HG03196 (cell line): Measurements from ENCODE around the gene MOCS3.
A peak's percentile ranks its signal among the peaks of the same experiment; 100 is the strongest.

Experiments used
- ATAC-seq: cut with Tn5 transposase; IDR thresholded peaks from one replicate; pipeline ENCODE4 v1.9.1; 2021; ENCODE audit not compliant: unreplicated experiment

MOCS3 gene, protein sequence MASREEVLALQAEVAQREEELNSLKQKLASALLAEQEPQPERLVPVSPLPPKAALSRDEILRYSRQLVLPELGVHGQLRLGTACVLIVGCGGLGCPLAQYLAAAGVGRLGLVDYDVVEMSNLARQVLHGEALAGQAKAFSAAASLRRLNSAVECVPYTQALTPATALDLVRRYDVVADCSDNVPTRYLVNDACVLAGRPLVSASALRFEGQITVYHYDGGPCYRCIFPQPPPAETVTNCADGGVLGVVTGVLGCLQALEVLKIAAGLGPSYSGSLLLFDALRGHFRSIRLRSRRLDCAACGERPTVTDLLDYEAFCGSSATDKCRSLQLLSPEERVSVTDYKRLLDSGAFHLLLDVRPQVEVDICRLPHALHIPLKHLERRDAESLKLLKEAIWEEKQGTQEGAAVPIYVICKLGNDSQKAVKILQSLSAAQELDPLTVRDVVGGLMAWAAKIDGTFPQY

DNA sequence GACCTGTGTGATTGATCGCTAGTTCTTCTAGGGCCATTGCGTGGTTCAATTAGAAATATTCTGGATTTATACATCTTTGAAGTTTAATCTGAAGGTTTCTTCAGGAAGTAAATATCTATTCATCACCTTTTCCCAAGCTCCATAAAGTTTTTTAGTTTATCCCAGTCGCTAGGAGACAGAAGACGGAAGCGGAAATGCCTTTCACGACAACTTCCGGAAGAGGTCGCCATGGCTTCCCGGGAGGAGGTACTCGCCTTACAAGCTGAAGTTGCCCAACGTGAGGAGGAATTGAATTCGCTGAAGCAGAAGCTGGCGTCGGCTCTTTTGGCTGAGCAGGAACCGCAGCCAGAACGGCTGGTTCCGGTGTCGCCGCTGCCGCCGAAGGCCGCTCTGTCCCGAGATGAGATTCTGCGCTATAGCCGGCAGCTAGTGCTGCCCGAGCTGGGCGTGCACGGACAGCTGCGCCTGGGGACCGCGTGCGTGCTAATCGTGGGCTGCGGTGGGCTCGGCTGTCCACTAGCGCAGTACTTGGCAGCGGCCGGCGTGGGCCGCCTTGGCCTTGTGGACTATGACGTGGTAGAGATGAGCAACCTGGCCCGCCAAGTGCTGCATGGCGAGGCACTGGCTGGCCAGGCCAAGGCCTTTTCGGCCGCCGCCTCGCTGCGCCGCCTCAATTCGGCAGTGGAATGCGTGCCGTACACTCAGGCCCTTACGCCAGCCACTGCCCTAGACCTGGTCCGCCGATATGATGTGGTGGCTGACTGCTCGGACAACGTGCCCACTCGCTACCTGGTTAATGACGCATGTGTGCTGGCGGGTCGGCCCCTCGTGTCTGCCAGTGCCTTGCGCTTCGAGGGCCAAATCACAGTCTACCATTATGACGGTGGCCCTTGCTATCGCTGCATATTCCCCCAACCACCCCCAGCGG is at the start of gene MOCS3:
Gene MOCS3, plus strand, starts transcription at position 204 of the 928 bp plus-strand sequence. Its CDS starts 25 bp downstream, at position 229.
- peak; percentile 79 for ATAC-seq

DNA sequence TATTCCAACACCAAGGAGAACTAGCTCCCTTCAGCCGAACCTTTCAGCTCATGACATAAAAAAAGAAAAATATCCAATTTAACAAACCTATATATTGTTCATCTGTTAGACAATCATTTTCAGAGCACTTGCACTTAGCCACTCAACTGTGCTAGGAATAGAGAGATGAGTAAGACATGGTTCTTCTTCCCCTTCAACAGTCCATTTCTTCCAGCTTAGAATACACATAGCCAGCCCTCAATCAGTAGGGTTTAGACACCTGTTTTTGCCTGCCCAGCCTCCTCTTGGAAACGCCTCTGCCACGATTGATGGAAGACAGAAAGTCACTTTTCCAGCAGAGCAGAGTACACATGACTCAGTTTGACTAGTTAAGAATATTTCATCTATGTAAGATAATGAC is 49.2 kb upstream of the MOCS3 start:
- no peak for ATAC-seq

DNA sequence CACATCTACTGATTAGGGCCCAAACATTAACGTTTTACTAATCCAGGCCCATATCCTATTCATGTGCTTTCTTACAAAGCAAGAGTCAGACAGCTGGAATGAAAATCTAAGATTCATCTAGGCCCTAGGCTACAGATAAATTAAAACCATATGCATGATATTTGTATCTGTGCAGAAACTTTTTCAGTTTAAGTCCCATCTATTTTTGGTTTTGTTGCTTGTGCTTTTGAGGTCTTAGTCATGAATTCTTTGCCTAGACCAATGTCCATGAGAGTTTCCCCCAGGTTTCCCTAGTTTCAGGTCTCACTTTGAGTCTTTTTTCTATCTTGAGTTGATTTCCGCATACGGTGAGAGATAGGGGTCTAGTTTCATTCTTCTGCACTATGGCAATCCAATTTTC is 47.6 kb upstream of the MOCS3 start:
- no peak for ATAC-seq

DNA sequence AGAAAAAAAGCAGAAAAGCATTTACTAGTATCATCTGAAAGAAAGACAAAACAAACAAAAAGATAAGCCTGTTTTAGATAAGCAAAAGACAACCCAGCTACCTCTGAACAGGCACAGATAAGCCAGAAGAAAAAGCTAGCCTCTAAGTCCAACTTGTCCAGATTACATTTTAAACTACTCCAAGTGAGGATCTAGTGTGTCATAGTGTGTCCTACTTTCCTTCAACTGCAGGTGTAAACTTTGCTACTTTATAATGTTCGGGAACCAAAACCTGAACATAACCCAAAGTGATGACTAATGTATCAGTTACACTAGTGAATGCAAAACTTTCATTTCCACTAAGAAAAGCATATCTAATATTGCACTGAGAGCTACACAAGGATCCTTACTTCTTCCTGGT is 46.9 kb upstream of the MOCS3 start:
- no peak for ATAC-seq

DNA sequence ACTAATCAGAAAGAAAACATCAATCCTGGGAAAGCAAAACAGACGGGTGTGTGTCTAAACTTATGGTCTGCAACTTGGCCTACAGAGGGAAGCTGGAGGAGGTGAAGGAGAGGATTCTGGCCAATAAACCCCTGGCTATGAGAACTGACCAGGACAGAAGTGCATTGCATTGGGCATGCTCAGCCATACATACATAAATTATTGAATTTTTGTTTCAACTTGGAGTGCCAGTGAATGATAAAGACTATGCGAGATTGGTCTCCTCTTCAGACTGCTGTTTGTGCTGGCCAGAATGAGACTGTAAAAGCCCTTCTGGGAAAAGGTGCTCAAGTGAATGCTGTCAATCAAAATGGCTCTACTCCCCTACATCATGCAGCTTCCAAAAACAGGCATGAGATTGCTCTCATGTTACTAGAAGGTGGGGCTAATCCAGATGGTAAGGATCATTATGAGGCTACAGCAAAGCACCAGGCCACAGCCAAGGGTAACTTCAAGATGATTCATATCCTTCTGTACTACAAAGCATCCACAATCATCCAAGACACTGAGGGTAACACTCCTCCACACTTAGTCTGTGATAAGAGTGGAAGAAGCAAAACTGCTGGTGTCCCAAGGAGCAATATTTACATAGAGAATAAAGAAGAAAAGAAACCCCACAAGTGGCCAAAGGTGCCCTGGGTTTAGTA is 44.8 kb upstream of the MOCS3 start:
- peak; percentile 40 for ATAC-seq

DNA sequence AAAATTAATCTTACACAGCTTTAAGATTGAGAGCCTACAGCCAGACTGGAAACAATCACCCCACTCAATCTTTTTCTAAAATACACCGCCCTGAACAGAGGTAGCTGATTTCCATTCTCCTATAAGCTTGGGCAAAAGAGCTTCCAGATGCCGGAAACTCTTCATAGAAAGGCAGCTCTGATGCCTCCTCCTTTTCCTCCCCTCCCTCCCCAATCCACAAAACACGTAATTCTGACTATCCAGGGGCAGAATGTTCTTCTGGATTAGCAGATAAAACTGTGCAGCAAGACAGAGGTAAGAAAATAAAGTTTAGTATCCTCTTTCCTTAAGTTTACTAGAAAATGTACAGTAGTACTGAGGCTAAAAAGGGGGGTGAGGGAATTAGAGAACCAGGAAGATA is 43.2 kb upstream of the MOCS3 start:
- no peak for ATAC-seq

DNA sequence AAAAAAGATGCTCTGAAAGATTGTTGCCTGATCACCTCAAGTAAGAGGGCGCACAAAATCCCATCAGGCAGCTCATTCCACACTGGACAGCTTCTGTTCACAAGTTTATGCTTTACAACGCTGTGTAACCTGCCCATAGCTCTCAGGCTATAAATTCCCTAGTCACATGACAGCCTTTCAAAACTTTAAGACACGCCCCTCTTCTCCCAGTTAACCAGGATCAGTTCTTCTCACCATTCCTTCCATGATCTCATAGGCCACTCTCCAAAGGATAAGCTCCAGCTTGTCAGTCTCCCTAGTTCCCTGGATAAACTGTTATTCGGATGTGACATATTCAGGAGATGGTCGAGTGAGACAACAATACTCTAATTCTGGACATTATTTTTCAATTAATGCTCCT is 42.4 kb upstream of the MOCS3 start:
- ATAC-seq = no peak

DNA sequence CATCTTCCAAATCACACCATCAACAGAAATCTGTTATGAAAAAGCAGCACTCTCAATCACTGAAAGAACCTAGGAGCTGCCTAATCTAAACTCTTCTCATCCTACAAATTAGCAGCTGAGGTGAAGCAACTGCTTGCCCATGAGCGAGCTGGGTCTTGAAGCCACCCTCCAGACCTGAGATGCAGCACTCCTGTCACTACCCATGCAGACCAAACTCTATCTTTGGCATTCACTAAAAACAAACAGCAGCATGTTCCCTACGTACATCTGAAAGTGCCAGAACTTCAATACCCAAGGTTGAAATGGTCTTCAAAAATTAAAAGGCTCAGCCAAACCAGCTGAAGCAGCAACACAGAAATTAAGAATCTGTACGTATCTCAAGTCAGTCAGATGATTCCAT is 41.7 kb upstream of the MOCS3 start:
- ATAC-seq = no peak

DNA sequence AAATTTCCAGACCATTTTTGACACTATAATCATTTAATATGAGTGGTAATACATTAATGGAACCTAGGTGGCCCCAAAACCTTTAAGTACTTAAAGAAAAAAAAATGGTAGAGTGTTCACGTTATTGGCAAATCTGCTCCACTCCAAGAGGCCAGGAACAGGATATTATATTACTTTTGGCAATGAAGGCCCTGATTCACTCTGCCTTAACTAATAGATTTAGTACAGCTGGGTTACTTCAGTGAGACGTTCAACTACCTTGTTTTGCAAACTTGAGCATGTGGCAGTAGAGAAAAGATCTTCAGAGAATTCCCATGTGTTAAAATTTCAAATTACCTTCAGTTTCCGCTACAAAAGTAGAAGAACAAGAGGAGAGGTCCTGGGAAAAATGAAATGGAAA is 40.2 kb upstream of the MOCS3 start:
- ATAC-seq = no peak

DNA sequence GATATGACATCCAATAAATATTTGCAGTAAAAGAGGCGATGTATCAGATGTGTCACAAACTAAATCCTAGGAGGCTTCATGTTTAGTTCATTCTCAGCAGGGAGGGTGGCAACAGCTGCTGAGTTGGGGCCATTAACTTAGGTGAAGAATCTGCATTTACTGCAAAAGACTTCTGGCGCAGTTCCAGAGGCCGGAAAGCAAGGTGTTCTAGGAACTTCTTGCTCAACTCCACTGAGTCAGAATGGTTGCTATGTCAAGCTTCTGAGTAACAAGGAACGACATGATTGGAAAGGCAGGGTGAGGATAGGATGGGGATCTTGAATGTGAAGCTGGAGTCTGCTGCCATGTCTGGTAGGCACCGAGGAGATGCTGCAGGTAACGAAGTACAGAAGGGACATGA is 39.1 kb upstream of the MOCS3 start:
- ATAC-seq = no peak

DNA sequence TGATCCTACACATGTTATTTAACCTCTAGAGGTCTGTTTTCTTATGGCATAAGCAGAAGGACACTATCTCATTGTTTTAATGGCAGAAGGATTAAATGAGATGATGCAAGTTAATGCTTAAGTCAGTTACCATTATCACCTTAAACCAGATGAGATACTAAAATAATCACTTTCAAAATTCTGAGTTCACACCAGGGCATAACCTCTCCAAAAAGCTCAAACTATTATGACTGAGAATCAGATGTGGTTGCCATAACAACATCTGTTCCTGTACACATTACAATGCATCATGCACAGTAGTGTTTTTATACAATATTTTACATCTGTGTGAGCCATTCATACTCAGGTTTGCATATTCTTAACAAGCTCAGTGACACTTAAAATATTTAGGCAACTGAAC is 37.6 kb upstream of the MOCS3 start:
- no peak for ATAC-seq

DNA sequence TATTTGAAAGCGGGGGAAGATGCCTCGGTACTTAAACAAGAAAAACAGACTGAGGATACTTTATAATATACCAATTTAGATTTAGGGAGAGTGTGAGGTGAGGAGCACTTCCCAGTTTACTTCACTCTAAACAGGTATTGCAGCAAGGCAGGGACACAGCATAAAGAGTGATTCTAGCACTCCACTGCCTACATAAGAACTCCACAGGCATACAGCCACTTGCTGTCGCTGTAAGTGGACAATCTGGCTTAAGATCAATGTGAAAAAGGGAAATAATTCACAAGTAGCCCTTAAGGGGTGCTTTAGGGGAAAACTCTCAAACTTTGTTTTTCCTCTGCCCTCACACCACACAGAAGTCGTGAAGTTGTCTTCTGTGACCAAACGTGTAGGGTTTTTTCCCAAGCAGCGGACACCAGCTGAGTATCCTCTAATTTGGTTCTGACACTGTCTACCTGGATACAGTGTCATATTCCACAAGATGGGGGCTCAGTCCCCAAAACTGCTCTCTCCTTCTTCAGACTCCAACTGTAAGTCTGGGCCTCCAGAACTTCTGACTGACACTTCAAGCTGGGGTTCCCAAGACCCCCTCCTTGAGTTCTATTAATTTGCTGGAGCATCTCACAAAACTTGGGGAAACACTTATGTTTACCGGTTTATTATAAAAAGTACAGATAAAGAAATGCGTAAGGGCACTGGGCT is 36.7 kb upstream of the MOCS3 start:
- no peak for ATAC-seq

DNA sequence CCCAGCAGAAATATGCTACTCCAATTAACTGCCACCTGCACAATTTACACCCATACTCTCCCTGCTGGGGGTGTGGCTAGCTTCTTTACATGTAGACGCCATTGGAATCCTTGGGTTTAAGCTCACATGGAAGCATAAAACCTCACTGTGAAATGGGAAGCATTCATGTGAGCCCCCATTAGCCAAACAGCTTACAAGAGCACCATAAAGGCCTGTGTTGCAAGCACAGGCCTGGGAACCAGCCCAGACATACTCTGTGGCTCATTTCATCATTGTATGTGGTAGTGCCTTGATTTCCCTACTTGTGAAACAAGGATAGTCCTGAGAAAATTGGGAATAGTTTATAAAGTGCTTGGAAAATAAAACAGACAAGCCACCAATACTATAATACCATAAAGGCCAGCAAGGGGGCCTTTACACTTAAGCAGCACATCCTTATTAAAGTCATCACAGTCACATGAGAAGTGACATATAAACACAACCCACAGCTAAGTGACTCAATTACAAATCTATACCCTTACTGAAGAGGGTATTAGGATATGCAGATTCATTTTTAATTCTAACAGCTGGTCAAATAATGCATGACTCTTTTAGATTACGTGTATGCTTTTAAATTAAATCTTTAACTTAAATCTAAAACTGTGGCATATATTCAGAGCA is 34.2 kb upstream of the MOCS3 start:
- no peak for ATAC-seq

DNA sequence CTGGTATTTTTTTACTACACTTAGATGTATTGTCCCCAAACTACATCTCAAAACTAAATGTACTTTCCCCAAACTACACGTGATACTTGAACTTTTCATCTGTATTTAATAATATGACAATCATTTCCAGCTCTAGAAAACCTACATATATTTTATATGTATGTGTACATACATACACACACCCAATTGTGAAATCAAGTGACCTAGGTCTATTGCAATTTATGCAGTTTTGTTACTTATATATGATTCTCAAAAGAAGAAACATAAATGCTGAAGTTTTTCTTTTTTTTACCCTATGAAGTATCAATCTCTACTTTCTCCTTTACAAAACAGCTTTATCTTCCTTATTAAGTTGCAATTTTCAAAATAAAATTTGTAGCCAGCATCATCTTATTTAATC is 32.1 kb upstream of the MOCS3 start:
- no peak for ATAC-seq

DNA sequence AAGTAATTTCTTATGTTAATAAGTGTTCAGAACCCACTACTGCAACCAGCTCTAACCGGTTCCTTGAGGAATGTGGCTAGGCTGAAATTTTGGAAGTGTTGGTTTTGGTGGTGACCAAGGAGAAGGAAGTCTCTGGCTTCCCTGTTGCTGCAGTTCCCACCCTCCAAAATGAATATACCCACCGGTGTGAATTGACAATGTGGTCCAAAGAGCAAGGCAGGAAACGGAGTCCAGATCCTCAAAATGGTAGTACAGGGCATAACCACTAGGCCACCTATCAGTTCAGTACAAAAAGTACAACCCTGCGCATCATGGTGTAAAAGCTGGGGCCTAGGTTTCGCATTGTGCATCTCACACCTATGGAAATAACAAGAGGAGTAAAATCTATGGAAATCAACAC is 30.1 kb upstream of the MOCS3 start:
- ATAC-seq = no peak

DNA sequence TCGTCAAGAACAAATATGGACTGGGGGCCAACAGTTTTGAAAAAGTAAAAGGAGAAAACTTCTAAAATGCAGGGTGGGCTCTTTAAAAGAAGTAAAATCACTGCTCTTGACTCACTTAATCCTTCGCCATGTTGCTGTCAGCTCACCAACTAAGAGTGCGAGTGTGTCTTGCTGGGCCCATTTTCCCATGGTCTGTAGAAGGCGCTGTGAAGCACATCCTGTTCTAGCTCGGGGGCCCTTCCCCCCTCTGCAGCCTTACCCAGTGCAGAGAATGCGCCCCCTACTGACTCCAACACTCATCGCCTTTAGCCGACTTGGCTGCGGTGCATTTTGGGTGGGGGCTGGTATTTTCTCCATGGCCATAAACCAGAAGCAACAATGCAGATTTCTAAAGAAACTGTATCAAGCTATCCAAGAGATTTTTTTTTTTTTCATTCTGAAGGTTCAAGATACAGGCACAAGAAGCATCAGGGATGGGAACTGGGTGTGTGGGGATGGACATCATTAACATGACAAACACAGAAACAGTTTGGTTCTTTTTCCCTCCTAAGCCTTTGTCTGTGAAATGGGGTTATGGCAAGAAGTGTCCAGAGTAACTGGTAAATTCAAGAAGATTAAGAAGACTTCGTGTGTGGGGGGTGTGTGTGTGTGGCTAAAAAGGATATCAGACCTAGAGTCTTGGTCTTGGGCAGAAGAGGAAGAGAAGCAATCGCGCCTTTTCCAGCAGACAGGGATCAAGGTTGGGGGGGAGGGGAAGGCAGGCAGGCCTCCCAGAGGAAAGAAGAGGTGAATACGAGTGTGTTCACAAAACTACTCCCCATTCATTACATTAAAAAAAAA is 29.1 kb upstream of the MOCS3 start:
- ATAC-seq = peak; percentile 57

DNA sequence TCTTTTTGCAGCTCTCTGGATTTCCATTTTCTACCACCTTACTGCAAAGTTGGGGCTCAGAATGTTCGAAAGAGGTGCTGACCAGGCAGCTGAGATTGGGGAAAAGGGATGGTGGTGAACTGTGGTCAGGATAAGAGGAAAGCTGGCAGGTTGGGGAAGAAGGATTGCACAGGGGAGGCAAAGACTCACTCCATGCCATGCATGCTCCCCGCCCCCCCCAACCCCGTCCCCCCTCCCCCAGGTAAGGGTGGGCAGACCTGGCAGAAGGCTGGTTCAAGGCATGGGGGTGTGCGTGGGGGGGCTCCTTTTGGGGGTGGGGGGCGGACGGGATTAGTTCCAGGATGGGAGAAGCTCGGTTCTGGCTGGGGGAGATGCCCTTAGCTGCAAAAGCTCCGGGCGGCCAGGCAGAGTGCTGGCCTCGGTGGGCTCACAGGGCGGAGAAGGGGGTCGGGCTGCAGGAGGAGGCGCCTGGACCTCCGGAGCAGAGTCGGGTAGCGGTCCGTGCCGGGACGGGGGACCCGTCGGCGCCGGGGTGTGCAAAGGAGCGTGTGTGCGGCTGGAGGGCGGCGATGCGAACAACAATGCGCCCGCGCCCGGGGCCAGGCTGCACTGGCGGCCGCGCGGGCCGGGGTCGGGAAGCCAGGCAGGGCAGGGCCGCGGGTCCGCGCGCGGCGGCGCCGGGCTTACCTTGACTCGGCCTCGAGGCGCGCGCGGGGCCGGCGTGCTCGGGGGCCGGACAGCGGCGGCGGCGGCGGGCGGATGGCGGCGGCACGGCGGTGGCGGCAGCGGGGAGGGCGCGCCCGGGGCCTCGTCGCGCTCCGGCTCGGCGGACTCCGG is 28.3 kb upstream of the MOCS3 start:
- ATAC-seq = peak; percentile 21

DNA sequence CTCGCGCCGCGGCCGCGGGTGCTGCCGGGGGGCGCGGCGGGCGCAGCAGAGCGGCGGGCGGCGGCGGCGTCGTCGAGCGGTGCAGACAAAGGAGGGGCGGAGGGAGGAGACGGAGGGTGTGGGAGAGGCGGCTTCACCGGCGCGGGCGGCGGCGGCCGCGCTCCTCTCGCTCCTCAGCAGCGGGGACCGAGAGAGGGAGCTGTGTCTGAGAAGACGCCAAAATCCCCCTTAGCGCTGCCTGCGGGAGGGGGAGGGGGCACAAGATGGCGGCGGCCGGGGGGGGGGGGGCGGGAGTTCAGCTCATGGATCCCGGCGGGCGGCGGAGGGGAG is 27.7 kb upstream of the MOCS3 start:
- peak; percentile 31 for ATAC-seq
